A673 (cell line): Measurements from ENCODE around the gene GUK1.

ENCODE experiments used
- EZH2 ChIP-seq: fragments of 200-600 bp; sonication (generic); IDR thresholded peaks from 2 replicates; pipeline ENCODE4 v1.6.1; 2017; ENCODE audit warnings: borderline replicate concordance, low read depth, mild to moderate bottlenecking, mixed read lengths, antibody characterized with exemption, low read length; ENCODE audit not compliant: poor library complexity, severe bottlenecking
- TF ChIP-seq, protein P1 (sequence below): fragments of 300-800, 200-600 bp; sonication (generic); conservative IDR thresholded peaks from 2 replicates; pipeline ENCODE4 v1.5.1; 2017; ENCODE audit warnings: low read depth, mild to moderate bottlenecking, antibody characterized with exemption, low read length, moderate library complexity, mixed read lengths

DNA sequence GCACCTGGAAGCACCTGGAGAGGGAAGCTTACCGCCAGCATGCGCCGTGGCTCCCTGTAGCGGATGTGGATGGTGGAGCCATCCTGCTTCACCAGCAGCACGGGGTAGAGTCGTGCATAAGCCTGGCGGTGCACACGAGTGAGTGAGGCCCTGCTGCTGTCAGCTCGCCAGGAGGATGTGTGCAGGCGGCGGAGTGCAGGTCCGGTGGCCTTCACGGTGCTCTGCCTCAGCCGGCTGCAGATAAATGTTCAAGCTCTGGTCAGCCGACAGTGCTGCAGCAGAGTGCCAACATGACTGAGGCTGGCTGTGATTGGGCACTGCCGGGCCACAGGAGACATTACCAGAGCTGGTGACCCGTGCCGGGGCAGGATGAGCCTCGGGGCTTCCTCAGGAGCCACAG, 32.4 kb upstream of the GUK1 start:
- TF ChIP-seq, protein P1, sequence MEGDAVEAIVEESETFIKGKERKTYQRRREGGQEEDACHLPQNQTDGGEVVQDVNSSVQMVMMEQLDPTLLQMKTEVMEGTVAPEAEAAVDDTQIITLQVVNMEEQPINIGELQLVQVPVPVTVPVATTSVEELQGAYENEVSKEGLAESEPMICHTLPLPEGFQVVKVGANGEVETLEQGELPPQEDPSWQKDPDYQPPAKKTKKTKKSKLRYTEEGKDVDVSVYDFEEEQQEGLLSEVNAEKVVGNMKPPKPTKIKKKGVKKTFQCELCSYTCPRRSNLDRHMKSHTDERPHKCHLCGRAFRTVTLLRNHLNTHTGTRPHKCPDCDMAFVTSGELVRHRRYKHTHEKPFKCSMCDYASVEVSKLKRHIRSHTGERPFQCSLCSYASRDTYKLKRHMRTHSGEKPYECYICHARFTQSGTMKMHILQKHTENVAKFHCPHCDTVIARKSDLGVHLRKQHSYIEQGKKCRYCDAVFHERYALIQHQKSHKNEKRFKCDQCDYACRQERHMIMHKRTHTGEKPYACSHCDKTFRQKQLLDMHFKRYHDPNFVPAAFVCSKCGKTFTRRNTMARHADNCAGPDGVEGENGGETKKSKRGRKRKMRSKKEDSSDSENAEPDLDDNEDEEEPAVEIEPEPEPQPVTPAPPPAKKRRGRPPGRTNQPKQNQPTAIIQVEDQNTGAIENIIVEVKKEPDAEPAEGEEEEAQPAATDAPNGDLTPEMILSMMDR = no peak
- TF ChIP-seq EZH2 = no peak
